RWPE2 (cell line): ENCODE data around the gene PTPRB.

Experiments used
- ATAC-seq: fragments of 200-7000 bp; cut with Tn5 transposase; 3 replicates; pipeline ENCODE4 v1.9.1; 2021; ENCODE audit warnings: low read depth
- DNase-seq: peaks from one replicate; pipeline ENCODE4 v3.0.0-alpha.2; 2020; ENCODE audit warnings: low spot score
- H3K27ac ChIP-seq: fragments of 450-650 bp; 2 replicates; pipeline ENCODE4 v1.5.1; 2017; ENCODE audit warnings: mild to moderate bottlenecking; ENCODE audit not compliant: poor library complexity, severe bottlenecking
- H3K27me3 ChIP-seq: fragments of 250-450 bp; sonication (Bioruptor Pico); 2 replicates; pipeline ENCODE4 v1.5.1; 2021; ENCODE audit warnings: mild to moderate bottlenecking, moderate library complexity; ENCODE audit not compliant: insufficient read depth, poor library complexity, severe bottlenecking
- H3K36me3 ChIP-seq: fragments of 250-450 bp; sonication (Bioruptor Pico); 2 replicates; pipeline ENCODE4 v1.5.1; 2020; ENCODE audit warnings: low read depth, mild to moderate bottlenecking, moderate library complexity
- H3K4me1 ChIP-seq: fragments of 250-450 bp; sonication (Bioruptor Pico); 2 replicates; pipeline ENCODE4 v1.5.1; 2021; ENCODE audit warnings: mild to moderate bottlenecking, moderate library complexity; ENCODE audit not compliant: insufficient read depth, poor library complexity, severe bottlenecking
- H3K4me3 ChIP-seq: fragments of 250-450 bp; sonication (Bioruptor Pico); 2 replicates; pipeline ENCODE4 v1.5.1; 2021; ENCODE audit warnings: mild to moderate bottlenecking, moderate library complexity; ENCODE audit not compliant: severe bottlenecking
- H3K9me3 ChIP-seq: fragments of 250-450 bp; sonication (Bioruptor Pico); 2 replicates; pipeline ENCODE4 v1.5.1; 2021; ENCODE audit warnings: mild to moderate bottlenecking, moderate library complexity; ENCODE audit not compliant: severe bottlenecking
- CTCF ChIP-seq: fragments of 450-650 bp; IDR thresholded peaks from one replicate; pipeline ENCODE4 v1.5.1; 2017; ENCODE audit warnings: mild to moderate bottlenecking, moderate library complexity; ENCODE audit not compliant: poor library complexity, severe bottlenecking

PTPRB gene

GRCh38 chr12:70670948-70671347 lies 33.7 kb upstream of the PTPRB start:
- H3K4me3 ChIP-seq: no peak overlapping the region
- no peaks in the 10 kb centered on the region for H3K36me3 ChIP-seq
- no peaks in the 10 kb centered on the region for H3K27me3 ChIP-seq
- no peaks in the 10 kb centered on the region for H3K4me1 ChIP-seq
- H3K9me3 ChIP-seq: no peaks in the 10 kb centered on the region
- TF ChIP-seq CTCF: no peak
- H3K27ac ChIP-seq: no peak overlapping the region
- DNase-seq: no peak
- no peak for ATAC-seq

- TF ChIP-seq CTCF: no peak
- ATAC-seq: no peak
- Histone ChIP-seq H3K27ac (no peak overlapping the region), H3K27me3 (no peaks in the 10 kb centered on the region), H3K4me3 (no peak overlapping the region), H3K4me1 (no peaks in the 10 kb centered on the region), H3K36me3 (no peaks in the 10 kb centered on the region), H3K9me3 (no peaks in the 10 kb centered on the region)
- no peak for DNase-seq
Measured at GRCh38 chr12:70667253-70667652, 30.0 kb upstream of the PTPRB start.

- H3K27me3 ChIP-seq: no peaks in the 10 kb centered on the region
- no peak for ATAC-seq
- DNase-seq: no peak
- no peaks in the 10 kb centered on the region for H3K9me3 ChIP-seq
- no peaks in the 10 kb centered on the region for H3K36me3 ChIP-seq
- H3K27ac ChIP-seq: no peak overlapping the region
- H3K4me1 ChIP-seq: no peaks in the 10 kb centered on the region
- TF ChIP-seq CTCF: no peak
- no peak overlapping the region for H3K4me3 ChIP-seq
Measured at GRCh38 chr12:70666364-70666763, 29.1 kb upstream of the PTPRB start.

- Histone ChIP-seq H3K36me3 (no peaks in the 10 kb centered on the region), H3K4me1 (no peaks in the 10 kb centered on the region), H3K4me3 (no peak overlapping the region), H3K27ac (no peak overlapping the region), H3K9me3 (no peaks in the 10 kb centered on the region), H3K27me3 (no peaks in the 10 kb centered on the region)
- ATAC-seq: no peak
- no peak for DNase-seq
- no peak for TF ChIP-seq CTCF
Measured at GRCh38 chr12:70664465-70664881, 27.2 kb upstream of the PTPRB start.

- Histone ChIP-seq H3K4me1 (no peaks in the 10 kb centered on the region), H3K36me3 (no peaks in the 10 kb centered on the region), H3K4me3 (no peak overlapping the region), H3K27ac (no peak overlapping the region), H3K9me3 (no peaks in the 10 kb centered on the region), H3K27me3 (no peaks in the 10 kb centered on the region)
- no peak for TF ChIP-seq CTCF
- DNase-seq: no peak
- ATAC-seq: no peak
Measured at GRCh38 chr12:70663838-70664237, 26.6 kb upstream of the PTPRB start.
